HuH-7.5 (cell line): Measurements from ENCODE around the gene HGS.

ENCODE experiments used
- DNase-seq: peaks from one replicate; pipeline ENCODE4 v3.0.0; 2011; ENCODE audit warnings: low spot score

The HGS gene

DNA sequence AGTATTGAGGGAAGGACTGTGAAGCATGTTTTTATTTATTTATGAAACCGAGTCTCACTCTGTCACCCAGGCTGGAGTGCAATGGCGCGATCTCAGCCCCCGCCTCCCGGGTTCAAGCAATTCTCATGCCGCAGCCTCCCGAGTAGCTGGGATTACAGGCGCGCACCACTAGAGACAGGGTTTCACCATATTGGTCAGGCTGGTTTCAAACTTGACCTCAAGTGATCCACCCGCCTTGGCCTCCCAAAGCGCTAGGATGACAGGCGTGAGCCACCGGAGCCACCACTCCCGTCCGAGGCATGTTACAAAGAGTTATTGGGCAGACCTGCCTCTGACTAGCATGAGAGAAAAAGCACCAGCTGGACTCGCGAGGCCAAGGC is 22.4 kb downstream of the HGS start:
- DNase-seq: no peak

DNA sequence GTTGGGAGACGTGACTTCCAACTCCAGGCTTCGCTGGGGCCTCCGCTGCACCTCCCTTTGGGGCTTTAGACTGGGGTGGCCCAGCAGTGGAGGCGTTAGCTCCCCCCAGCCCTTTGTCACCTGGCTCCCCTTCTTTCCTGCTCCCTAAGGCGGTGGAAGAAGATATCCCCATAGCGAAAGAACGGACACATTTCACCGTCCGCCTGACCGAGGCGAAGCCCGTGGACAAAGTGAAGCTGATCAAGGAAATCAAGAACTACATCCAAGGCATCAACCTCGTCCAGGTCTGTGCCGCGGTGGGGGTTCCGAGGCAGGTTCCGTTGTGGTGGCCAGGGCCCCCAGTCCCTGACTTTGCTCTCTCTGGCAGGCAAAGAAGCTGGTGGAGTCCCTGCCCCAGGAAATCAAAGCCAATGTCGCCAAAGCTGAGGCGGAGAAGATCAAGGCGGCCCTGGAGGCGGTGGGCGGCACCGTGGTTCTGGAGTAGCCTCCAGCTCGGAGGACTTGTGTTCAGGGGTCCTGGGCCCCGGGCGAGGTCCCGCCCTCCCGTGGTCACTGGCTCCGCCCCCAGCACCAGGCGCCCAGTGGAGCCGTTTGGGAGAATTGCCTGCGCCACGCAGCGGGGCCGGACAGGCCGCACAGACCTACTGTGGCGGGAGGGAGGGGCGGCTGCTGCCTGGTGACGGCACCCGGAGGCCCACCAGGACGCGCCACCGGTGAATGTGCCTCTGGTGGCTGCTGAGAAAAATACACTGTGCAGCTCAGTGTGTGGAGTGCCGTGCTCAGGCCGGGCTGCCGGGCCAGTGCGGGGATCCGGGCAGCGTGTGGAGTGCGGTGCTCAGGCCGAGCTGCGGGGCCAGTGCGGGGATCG is 23.2 kb downstream of the HGS start:
- no peak for DNase-seq

DNA sequence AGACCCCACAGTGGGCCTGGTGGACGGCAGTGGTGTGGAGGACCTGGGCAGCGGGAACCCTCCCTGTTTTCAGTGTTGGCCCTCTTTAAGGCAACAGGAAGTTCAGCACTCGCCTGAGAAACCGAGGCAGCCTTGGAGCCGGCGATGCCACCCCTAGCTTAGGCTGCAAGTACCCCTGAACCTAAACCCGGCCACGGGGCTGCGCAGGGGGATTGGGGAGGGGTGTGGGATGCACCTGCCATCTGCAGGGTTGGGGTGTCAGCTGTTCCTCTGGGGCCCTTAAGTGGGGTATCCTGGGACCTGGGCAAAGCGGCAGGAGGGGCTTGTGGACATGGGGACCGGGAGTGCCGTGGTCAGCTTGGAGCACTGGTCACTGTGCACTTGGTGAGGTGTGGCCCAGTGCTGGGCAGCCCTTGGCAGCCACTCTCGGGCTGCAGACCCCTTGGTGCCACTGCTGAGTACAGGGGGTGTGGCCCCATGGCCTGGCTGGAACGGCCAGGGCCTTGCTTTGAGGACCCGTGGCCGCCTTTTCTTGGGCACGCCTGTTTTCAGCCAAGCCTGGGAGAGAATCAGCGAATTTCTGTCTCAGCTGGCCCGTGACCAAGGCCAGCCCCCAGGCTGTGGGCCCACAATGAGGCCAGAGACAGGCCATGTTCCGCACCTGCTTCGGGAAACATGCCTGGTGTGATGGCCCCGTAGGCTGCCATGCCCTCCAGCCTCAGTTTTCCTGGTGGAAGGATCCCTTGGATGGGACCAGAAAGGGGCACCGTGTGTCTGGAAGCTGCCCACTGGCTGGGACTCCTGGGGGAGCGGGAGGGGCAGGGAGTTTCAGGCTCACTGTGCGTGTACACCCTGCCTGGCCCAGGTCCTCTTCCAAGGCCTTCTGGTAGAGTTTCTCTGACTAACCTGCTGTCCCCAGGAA is 24.2 kb downstream of the HGS start:
- DNase-seq: no peak

DNA sequence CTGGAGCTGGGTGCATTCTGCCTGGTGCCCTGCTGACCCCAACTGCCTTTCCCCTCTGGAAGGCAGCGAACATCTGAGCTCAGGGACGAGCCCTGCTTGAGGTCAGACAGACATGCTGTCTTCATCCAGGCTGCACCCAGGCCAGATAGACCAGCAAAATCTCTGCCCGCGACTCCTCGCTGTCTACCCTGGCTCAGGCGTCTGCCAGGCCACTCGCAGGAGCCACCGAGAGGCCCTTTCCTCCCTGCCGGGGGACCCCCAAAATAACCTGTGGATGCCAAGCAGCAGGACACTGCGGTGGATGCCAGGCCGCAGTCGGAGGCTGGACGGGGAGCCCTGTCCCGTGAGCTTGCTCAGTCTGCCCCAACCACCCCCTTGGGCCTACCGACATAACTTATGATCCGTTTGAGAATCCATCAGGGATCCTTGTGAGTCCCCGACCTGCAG is 25.0 kb downstream of the HGS start:
- no peak for DNase-seq

DNA sequence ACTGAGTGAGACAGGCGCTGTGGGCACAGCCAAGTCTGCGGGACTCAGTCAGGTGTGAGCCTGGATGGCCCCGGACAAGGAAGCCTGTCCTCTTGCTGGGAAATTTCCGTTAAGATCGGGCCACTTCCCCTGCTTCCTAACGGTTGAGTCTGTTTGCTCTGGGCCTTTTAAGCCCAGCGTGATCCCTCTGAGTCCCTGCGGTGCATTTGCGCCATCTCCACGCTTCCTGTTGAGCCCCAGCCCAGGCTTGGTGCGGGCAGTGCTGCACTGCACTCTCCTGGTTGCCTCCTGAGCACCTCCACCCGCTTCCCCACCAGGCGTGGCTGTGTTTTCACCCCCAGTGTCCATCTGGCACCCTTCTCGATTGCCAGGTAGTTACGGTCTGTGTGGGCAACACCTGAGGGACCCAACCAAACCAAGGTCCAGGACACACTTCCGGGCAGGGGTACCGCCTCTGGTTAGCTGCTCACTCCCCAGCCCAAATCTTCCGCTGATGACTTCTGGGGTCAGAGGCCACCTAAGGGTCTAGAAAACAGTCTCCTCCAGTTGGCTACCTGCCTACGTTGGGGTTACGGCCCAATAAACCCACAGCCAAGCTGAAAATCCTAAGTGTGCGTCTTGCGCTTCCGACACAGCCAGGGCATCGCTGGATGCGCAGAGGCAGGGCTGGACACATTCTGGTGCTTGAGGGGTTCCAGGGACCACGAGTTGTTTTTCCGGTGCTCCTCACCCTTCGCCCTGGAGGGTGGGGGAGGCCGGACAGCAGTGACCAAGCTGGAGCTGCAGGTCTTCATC is 26.9 kb downstream of the HGS start:
- no peak for DNase-seq

DNA sequence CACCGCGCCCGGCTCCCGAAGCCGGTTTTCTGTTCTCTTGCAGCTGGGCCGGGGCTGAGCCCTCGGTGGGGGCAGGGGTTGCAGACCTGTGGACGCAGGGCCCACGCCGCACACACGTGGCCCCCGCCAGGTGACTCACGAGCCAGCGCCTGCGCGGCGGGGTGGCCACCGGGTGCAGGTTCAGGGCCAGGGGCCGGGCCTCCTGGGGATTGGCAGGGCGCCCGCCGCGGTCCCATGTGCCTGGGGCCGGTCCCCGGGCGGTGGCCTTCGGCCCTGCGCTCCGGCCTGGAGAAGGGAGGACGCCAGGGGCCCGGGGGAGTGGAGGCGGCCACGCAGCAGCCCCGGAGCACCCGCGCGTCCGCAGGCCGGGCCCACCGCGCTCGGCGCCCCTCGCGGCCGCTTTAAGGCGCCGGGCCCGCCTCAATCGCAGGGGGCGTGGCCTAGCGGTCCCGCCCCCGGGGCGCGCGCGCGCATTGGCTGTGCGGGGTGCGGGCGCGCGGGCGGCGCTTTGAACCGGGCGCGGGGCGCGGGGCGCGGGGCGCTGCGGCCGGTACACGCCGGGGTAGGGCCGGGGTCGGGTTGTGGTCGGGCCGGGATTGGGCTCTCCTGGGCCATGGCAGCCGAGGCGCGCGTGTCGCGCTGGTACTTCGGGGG is 28.1 kb downstream of the HGS start, which contains the start of gene SLC25A10:
Gene SLC25A10, plus strand, starts transcription at position 471 of the 654 bp plus-strand sequence. Its CDS starts 143 bp downstream, at position 614.
- peak; percentile 94 for DNase-seq

DNA sequence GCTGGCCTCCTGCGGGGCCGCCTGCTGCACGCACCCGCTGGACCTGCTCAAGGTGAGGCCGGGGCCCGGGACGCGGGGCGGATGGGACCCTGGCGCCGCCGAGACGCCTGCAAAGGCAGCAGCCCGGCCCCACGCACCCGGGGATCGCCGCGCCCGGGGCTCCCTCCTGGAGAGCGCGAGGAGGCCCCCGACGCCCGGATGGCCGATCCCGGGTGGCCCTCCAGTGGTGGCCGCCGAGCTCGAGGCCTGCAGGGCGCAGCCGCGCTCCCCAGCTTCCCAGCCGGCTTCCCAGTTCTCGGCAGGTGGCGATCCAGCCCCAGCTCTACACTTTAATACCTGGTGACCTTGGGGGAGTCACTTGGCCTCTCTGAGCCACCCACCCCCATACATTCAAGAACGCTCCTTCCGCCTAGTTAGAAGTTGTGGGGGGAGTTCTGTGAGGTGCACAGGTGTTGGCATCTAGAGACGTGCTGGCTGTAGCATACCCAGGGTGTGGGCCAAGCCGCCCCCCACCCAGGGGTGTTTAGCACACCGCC is 28.7 kb downstream of the HGS start:
- DNase-seq: peak; percentile 85

DNA sequence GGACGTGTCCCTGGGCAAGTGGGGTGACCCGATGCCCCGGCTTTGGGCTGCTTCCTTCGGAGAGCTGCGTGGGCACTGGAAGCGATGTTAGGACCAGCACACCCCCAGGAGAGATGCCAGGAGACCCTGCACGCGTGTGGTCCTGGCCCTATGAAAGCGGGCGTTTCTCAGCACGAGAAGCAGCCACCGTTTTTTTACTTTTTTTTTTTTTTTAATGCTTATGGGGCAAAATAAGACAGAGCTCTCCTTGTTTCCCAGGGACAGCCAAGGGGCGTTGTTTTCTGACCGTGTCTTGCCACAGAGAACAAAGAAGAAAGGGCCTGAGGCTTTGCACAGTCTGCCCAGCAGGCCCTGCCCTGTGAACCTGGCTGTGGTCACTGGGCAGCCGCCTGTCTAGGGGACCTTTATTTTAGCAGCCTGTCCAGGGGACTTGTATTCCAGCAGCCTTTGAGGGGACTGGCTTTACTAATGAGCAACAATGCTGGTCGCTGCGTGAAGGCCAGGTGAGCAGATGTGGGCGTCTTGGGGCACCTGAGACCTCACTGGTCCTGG is 29.3 kb downstream of the HGS start:
- DNase-seq: no peak

DNA sequence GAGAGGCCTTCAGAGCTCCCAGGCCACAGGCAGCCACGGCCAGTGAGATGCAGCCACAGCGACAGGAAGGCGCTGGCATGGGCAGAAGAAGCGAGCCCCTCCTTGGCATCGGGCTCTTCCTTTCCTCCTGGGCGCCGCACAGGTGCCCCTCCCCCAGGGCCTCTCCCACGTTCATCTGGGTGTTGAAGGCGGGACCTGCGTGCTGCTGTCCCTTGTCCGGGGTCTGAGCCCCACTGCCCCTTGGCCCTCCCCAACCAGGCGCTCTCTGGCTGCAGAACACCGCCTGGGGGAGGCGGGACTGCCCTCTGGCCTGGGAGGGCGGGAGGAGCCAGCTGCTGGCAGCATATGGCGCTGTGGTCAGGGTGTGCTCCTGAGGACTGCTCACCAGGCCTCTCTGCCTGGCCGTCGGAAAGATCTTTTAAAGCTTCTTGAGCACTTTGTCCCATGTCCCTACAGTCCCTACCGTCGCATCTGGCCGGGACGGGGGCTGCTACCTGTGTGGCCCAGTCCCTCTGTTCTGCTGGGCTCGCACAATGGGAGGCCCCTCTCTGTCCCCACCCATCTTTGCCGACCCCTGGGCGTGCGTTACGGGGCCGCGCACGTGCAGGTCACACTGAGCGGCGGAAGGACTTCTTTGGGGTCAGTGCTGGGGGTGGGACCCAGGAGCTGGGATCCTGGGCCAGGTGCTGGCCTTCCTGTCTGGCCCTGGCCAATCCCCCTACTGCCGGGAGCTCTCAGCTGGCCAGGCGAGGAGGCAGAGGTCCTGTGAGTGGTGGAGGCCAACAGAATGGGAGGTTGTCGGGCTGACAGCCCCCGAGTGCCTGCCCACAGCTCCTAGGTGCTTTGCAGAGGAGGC is 30.0 kb downstream of the HGS start:
- no peak for DNase-seq

DNA sequence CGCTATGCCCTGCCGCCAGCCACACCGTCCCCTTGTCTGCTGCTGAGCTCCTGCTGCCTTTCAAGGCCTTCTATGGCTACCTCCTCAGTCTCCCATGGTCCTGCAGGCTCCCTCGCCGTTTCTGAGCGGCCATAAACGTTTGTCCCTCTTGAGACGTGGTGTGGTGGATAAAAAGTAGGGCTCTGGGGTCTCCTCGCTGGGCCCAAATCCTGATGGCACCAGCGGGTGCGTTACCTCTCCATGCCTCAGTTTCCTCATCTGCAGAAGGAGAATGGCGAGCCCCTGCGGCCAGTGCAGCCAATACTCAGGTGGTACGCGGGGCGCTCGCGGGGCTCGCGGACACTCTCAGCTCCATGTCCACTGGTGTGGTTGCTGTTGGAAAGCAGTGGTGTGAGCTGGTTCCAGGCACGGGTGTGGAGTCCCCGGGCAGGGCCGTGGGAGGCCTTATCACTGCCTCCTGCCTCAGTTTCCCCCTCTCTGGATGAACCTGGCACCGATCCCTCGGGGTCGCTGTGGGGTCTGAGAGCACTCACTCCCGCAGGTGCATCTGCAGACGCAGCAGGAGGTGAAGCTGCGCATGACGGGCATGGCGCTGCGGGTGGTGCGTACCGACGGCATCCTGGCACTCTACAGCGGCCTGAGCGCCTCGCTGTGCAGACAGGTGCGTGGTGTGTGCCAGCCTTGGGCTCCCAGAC is 30.7 kb downstream of the HGS start:
- no peak for DNase-seq

DNA sequence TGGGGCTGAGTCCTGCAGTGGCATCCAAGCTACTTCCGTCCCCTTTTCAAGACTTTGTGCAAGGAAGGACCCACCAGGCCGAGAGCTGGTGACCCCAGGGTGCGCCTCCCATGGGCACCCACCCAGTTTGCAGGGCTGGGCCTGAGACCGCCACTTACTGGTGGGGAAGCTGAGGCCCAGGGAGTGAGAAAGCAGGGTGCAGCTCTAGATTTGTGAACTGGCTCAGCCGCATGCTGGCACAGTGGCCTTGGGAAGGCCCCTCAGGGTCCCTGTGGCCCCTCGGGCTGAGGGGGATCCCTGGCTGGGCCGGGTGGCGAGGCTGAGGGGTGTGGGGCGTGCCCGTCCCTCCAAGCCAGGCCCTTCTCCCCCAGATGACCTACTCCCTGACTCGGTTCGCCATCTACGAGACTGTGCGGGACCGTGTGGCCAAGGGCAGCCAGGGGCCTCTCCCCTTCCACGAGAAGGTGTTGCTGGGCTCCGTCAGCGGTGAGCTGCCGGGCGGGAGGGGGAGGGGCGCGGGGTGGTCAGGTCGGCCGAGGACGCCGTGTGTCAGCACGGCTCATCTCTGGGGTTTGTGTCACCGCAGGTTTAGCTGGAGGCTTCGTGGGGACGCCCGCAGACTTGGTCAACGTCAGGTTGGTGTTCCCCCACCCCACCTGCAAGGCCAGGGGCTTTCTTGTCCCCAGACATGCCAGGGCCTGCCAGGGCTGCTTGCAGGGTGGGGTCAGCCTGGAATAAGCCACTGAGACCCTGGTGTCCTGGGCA is 31.5 kb downstream of the HGS start:
- DNase-seq: no peak

DNA sequence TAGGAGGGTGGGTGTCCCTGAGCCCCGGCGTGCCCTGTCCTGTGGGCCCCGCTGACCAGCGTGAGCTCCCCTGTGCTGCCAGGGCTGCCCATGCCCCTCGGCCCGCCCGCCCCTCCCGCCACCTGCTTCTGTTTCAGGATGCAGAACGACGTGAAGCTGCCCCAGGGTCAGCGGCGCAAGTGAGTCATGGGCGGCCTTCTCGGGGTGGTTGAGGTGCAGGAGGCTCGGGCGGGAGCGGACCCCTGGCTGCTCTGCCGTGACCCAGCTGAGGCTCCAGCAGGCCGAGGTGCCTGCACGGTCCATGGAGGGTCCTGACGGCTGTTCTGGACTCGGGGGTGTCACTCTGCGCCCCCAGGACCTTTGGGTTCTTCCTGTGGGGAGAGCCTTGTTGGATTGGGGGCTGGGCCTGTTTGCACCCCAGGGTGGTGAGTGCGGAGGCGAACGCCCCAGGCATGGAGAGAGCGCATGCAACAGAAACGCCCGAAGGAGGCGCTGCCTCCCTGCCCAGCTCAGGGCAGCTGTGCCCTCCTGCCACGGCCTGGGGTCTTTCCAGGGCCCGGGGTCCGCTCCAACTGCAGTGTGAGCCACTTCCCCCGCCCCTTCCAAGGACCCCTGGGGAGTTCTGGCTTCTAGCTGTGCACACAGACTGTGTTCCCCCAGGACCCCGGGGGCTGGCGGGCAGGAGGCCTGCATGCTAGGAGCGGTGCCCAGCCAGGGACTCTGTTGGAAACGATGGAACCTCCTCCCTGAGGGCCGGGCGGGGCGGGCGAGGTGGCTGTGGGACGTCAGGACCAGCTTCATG is 32.3 kb downstream of the HGS start:
- DNase-seq: no peak

DNA sequence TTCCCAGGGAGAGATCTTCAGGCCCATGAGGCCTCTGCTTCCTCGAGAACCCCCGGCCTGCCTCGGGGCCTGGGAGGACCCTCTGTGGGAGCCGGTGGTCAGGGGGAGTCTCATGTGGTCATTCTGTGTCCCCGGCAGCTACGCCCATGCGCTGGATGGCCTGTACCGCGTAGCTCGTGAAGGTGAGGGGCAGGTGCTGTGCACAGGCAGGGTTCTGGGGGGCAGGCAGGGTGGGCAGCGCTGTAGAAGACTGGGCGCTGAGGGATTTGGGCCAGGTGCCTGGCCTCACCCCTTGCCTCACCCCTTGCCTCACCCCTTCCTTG is 32.8 kb downstream of the HGS start:
- DNase-seq: no peak

DNA sequence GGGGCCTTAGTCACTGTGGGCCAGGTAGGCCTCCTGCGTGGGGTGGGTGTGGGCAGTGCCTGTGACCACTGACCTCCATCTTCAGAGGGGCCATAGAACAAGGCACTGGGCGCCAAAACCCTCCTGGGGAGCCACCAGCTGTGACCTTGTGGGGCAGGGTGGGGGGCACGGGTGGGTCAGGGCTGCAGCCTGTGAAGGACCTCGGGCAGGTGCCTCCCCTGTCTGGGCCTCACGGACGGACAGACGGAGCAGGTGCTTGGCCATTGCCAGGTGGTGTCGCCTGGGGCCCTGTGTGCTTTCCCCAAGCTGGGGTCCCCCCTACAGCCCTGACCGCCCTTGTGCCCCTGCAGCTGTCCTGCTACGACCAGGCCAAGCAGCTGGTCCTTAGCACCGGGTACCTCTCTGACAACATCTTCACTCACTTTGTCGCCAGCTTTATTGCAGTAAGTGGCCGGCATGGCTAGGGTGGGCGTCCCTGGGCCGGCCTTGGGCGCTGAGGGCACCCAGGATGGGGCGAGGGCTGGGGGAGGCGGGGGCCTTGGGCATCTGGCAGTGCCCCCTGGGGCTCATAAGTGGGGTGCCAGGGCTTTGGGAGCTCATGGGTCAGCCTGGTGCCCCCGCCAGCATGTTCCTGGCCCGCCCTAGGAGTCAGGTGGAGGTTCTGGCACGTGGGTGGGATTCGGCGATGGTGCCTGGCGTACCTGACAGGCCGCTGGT is 33.4 kb downstream of the HGS start:
- DNase-seq: no peak

DNA sequence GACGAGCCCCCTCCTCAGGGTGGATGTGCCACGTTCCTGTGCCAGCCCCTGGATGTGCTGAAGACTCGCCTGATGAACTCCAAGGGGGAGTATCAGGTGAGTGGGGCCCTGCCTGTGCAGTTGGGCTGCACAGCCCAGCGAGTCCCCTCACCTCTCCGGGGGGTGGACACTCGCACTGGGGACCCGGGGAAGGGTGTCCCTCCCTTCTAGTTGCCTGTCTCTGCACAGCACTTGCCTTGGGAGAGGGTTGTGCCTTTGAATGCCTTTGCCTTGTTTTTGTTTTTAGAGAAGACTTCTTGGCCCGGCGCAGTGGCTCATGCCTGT is 33.9 kb downstream of the HGS start:
- no peak for DNase-seq

DNA sequence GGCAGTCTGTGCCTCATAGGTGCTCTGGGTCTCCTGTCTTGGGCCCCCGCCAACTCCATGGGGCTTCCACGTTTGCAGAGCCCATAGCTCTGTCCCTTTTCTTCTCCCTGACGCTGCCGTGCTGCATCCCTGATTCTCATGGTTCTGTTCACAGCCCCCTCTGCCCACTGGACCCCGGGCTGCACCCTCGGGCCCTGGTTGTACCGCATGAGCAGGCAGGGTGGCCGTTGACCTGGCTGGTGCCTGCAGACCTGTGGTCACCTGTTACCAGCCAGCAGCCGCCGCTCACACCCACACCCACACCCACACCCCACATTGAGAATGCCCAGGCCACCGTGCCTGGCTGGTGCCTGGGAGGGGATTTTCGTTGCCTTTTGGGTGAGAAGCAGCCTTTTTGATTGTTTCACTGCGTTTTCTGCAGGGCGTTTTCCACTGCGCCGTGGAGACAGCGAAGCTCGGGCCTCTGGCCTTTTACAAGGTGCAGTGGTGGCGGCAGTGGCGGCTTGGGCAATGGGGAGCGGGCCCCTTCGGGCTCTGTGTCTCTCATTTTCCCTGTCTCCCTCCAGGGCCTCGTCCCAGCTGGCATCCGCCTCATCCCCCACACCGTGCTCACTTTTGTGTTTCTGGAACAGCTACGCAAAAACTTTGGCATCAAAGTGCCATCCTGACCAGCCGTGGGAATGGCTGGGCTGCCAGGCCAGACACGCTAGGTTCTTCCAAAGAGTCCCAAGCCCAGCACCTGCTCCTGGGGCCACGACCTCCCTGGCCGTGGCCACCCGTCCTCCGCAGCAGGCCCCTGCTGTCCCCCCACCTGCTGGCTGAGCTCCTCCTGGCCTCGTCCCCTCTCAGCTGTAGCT is 35.8 kb downstream of the HGS start:
- DNase-seq: no peak
